SK-N-SH treated with all-trans-retinoic acid at 6 μM for 48 hours (cell line): ENCODE data around the gene CRAMP1.

Experiments
- ATAC-seq: fragments of 200-7000 bp; cut with Tn5 transposase; 3 replicates; pipeline ENCODE4 v1.9.1; 2020; ENCODE audit warnings: mild to moderate bottlenecking, moderate library complexity
- ARNTL ChIP-seq: fragments of 450-650 bp; formaldehyde crosslinking; IDR thresholded peaks from 2 replicates; pipeline ENCODE4 v1.5.0; 2020; ENCODE audit warnings: low read depth, mild to moderate bottlenecking, moderate library complexity, borderline replicate concordance
- BACH2 ChIP-seq: fragments of 250-450 bp; sonication (Bioruptor Pico); IDR thresholded peaks from 2 replicates; pipeline ENCODE4 v1.9.0; 2021; ENCODE audit warnings: mild to moderate bottlenecking, borderline replicate concordance
- CSDC2 ChIP-seq: fragments of 250-450 bp; sonication (Bioruptor Pico); IDR thresholded peaks from 2 replicates; pipeline ENCODE4 v1.5.0; 2020; ENCODE audit warnings: mild to moderate bottlenecking, moderate library complexity
- ESRRG ChIP-seq: fragments of 250-450 bp; sonication (Bioruptor Pico); IDR thresholded peaks from 2 replicates; pipeline ENCODE4 v1.6.1; 2021; ENCODE audit warnings: mild to moderate bottlenecking
- GLIS3 ChIP-seq: fragments of 250-450 bp; sonication (Bioruptor Pico); IDR thresholded peaks from 2 replicates; pipeline ENCODE4 v1.5.0; 2020; ENCODE audit warnings: mild to moderate bottlenecking, moderate library complexity
- ISL1 ChIP-seq: fragments of 250-450 bp; sonication (Bioruptor Pico); IDR thresholded peaks from 2 replicates; pipeline ENCODE4 v2.1.2; 2022; ENCODE audit warnings: mild to moderate bottlenecking, moderate library complexity
- OSR1 ChIP-seq: fragments of 250-450 bp; sonication (Bioruptor Pico); IDR thresholded peaks from 2 replicates; pipeline ENCODE4 v1.8.0; 2022; ENCODE audit warnings: moderate library complexity, mild to moderate bottlenecking, inconsistent platforms
- POU6F1 ChIP-seq: fragments of 250-450 bp; sonication (Bioruptor Pico); IDR thresholded peaks from 2 replicates; pipeline ENCODE4 v1.8.0; 2021; ENCODE audit warnings: low read depth, mild to moderate bottlenecking, moderate library complexity, borderline replicate concordance
- PPARA ChIP-seq: fragments of 250-450 bp; sonication (Bioruptor Pico); IDR thresholded peaks from 2 replicates; pipeline ENCODE4 v1.5.0; 2020; ENCODE audit warnings: mild to moderate bottlenecking, borderline replicate concordance
- RARB ChIP-seq: fragments of 250-450 bp; sonication (Bioruptor Pico); IDR thresholded peaks from 2 replicates; pipeline ENCODE4 v1.8.0; 2021; ENCODE audit warnings: mild to moderate bottlenecking, moderate library complexity
- SNAI2 ChIP-seq: fragments of 250-450 bp; sonication (Bioruptor Pico); IDR thresholded peaks from 2 replicates; pipeline ENCODE4 v1.5.0; 2020; ENCODE audit warnings: mild to moderate bottlenecking, moderate library complexity
- TCF4 ChIP-seq: fragments of 250-450 bp; sonication (Bioruptor Pico); IDR thresholded peaks from 2 replicates; pipeline ENCODE4 v1.8.0; 2021; ENCODE audit warnings: mild to moderate bottlenecking, moderate library complexity, borderline replicate concordance
- TOX ChIP-seq: fragments of 250-450 bp; sonication (Bioruptor Pico); IDR thresholded peaks from 2 replicates; pipeline ENCODE4 v1.8.0; 2021; ENCODE audit warnings: mild to moderate bottlenecking, moderate library complexity, borderline replicate concordance
- TSHZ2 ChIP-seq: fragments of 250-450 bp; sonication (Bioruptor Pico); IDR thresholded peaks from 2 replicates; pipeline ENCODE4 v1.5.0; 2020; ENCODE audit warnings: mild to moderate bottlenecking, moderate library complexity
- ZC3H10 ChIP-seq: fragments of 250-450 bp; sonication (Bioruptor Pico); IDR thresholded peaks from 2 replicates; pipeline ENCODE4 v1.5.1; 2021; ENCODE audit warnings: mild to moderate bottlenecking, moderate library complexity
- ZFP3 ChIP-seq: fragments of 250-450 bp; sonication (Bioruptor Pico); IDR thresholded peaks from 2 replicates; pipeline ENCODE4 v1.5.0; 2020; ENCODE audit warnings: mild to moderate bottlenecking, moderate library complexity
- ZNF565 ChIP-seq: fragments of 450-650 bp; formaldehyde crosslinking; conservative IDR thresholded peaks from 2 replicates; pipeline ENCODE4 v1.5.0; 2020; ENCODE audit warnings: low read depth, mild to moderate bottlenecking, moderate library complexity
- ZNF70 ChIP-seq: fragments of 450-650 bp; formaldehyde crosslinking; IDR thresholded peaks from 2 replicates; pipeline ENCODE4 v1.5.0; 2020; ENCODE audit warnings: mild to moderate bottlenecking, moderate library complexity
- ZNF8 ChIP-seq: fragments of 450-650 bp; formaldehyde crosslinking; IDR thresholded peaks from 2 replicates; pipeline ENCODE4 v1.5.0; 2020; ENCODE audit warnings: mild to moderate bottlenecking, moderate library complexity
- TF ChIP-seq, protein P1 (sequence below): fragments of 250-450 bp; sonication (Bioruptor Pico); IDR thresholded peaks from 2 replicates; pipeline ENCODE4 v1.5.1; 2021; ENCODE audit warnings: mild to moderate bottlenecking, moderate library complexity
- TF ChIP-seq, protein P2 (sequence below): fragments of 250-450 bp; sonication (Bioruptor Pico); IDR thresholded peaks from 2 replicates; pipeline ENCODE4 v1.8.0; 2020; ENCODE audit warnings: mild to moderate bottlenecking, moderate library complexity, borderline replicate concordance
- TF ChIP-seq, protein P3 (sequence below): fragments of 250-450 bp; sonication (Bioruptor Pico); IDR thresholded peaks from 2 replicates; pipeline ENCODE4 v1.5.1; 2020; ENCODE audit warnings: low read depth, mild to moderate bottlenecking, moderate library complexity

Gene CRAMP1

DNA sequence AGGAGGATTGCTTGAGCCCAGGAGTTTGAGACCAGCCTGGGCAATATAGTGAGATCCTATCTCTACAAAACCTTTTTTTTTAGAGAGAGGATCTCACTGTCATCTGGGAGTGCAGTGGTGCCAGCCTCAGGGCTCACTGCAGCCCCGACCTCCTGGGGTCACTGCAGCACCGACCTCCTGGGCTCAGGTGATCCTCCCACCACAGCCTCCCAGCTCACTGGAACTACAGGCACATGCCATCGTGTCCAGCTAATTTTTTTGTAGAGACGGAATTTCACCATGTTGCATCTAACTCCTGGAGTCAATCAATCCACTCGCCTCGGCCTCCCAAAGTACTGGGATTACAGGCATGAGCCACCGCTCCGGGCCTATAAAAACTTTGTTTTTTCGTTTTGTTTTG lies 109.2 kb downstream of the CRAMP1 start:
- no peak for ATAC-seq
- TF ChIP-seq OSR1 (CRISPR knock-in tag) (no peak), ZNF70 (CRISPR knock-in tag) (no peak), RARB (CRISPR knock-in tag) (no peak), ESRRG (CRISPR knock-in tag) (no peak), POU6F1 (no peak), ARNTL (CRISPR knock-in tag) (no peak), TSHZ2 (CRISPR knock-in tag) (no peak), TCF4 (CRISPR knock-in tag) (no peak), CSDC2 (CRISPR knock-in tag) (no peak)
- TF ChIP-seq, protein P1, sequence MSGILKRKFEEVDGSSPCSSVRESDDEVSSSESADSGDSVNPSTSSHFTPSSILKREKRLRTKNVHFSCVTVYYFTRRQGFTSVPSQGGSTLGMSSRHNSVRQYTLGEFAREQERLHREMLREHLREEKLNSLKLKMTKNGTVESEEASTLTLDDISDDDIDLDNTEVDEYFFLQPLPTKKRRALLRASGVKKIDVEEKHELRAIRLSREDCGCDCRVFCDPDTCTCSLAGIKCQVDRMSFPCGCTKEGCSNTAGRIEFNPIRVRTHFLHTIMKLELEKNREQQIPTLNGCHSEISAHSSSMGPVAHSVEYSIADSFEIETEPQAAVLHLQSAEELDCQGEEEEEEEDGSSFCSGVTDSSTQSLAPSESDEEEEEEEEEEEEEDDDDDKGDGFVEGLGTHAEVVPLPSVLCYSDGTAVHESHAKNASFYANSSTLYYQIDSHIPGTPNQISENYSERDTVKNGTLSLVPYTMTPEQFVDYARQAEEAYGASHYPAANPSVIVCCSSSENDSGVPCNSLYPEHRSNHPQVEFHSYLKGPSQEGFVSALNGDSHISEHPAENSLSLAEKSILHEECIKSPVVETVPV (CRISPR knock-in tag) = no peak
- TF ChIP-seq, protein P2, sequence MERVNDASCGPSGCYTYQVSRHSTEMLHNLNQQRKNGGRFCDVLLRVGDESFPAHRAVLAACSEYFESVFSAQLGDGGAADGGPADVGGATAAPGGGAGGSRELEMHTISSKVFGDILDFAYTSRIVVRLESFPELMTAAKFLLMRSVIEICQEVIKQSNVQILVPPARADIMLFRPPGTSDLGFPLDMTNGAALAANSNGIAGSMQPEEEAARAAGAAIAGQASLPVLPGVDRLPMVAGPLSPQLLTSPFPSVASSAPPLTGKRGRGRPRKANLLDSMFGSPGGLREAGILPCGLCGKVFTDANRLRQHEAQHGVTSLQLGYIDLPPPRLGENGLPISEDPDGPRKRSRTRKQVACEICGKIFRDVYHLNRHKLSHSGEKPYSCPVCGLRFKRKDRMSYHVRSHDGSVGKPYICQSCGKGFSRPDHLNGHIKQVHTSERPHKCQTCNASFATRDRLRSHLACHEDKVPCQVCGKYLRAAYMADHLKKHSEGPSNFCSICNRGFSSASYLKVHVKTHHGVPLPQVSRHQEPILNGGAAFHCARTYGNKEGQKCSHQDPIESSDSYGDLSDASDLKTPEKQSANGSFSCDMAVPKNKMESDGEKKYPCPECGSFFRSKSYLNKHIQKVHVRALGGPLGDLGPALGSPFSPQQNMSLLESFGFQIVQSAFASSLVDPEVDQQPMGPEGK (CRISPR knock-in tag) = no peak
- TF ChIP-seq, all 23 proteins: peak for 0

GRCh38 chr16:1723450-1724147 lies 111.4 kb downstream of the CRAMP1 start:
- ATAC-seq = peak; percentile 67
- TF ChIP-seq RARB (CRISPR knock-in tag) (no peak), ZNF565 (CRISPR knock-in tag) (no peak), ZNF8 (CRISPR knock-in tag) (no peak), ZFP3 (CRISPR knock-in tag) (no peak), ARNTL (CRISPR knock-in tag) (no peak), GLIS3 (CRISPR knock-in tag) (no peak), PPARA (CRISPR knock-in tag) (no peak), SNAI2 (CRISPR knock-in tag) (no peak), TOX (CRISPR knock-in tag) (no peak), BACH2 (no peak), TSHZ2 (CRISPR knock-in tag) (no peak), CSDC2 (CRISPR knock-in tag) (no peak), ISL1 (CRISPR knock-in tag) (no peak), ZC3H10 (CRISPR knock-in tag) (no peak), POU6F1 (no peak), TCF4 (CRISPR knock-in tag) (no peak), ZNF70 (CRISPR knock-in tag) (no peak), ESRRG (CRISPR knock-in tag) (no peak)
- TF ChIP-seq, protein P3, sequence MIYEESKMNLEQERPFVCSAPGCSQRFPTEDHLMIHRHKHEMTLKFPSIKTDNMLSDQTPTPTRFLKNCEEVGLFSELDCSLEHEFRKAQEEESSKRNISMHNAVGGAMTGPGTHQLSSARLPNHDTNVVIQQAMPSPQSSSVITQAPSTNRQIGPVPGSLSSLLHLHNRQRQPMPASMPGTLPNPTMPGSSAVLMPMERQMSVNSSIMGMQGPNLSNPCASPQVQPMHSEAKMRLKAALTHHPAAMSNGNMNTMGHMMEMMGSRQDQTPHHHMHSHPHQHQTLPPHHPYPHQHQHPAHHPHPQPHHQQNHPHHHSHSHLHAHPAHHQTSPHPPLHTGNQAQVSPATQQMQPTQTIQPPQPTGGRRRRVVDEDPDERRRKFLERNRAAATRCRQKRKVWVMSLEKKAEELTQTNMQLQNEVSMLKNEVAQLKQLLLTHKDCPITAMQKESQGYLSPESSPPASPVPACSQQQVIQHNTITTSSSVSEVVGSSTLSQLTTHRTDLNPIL (CRISPR knock-in tag) = no peak
- TF ChIP-seq, protein P1 (CRISPR knock-in tag) = no peak
